IPS DF 19.7 (cell line): ENCODE data around the gene DENND4C.
"Not testable (repeated sequence)": the region's sequence is repeated elsewhere in the genome, so short reads cannot be mapped to it uniquely, and the experiment has no call there.

Source experiments
- DNase-seq: peaks from one replicate; pipeline ENCODE4 v3.0.0-alpha.2; 2013; ENCODE audit warnings: low read depth, low spot score

DENND4C gene

DNA sequence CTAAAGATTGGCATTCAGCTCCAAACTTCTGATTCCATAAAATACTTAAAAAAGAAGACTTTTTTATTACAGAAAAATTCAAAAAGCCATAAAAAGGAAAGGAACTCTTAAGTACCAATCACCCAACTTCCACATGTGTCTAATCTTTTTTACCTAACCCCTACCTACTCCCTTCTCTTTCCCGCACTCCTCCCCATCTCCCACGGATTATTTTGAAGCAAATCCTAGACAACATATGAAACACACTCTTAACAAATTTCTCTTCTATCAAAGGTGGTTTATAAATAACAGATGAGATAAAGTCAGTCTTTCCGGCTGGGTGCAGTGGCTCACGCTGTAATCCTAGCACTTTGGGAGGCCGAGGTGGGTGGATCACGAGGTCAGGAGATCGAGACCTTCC lies 5.9 kb upstream of the DENND4C start:
- no peak for DNase-seq

- peak; percentile 52 for DNase-seq
Observed at GRCh38 chr9:19229595-19230354, 718 bp upstream of the DENND4C start.

DNA sequence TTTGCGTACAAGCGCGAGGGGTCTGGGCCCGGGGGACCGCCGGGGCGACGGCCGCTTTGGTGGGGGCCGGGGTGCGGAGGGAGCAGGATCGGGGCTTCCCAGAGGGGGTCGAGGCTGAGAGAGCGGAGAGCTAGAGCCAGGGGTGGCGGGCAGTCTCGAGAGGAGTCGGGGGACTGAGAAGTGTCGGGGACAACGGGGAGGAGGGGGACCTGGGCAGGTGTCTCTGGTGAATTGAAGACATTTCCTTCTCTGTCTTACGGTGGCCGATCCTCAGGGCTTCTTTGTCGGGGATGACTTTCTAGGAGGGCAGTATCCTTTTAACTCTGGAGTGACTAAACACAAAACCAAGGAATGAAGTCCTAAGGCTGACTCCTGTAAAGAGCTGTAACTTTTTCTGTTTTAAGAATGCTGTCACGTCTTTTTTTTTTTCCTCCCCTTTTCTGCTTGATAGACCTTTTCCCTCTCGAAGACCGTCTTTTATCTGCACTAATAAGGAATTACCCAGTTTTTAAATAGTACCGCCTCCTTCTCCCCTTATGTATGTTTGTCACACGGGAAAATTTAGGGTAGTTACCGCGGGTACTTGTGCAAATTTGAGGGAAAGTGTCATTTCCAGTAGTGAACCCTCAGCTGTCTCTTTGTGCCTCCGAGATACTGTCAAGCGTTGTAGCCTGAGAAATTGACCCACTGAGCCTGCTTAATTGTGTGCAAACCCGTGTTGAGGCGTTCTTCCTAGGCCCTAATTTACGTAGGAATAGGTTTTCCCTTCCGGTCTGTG lies 822 bp downstream of the DENND4C start:
- no peak for DNase-seq

GRCh38 chr9:19231904-19232822 lies 1.7 kb downstream of the DENND4C start:
- DNase-seq: no peak

DNA sequence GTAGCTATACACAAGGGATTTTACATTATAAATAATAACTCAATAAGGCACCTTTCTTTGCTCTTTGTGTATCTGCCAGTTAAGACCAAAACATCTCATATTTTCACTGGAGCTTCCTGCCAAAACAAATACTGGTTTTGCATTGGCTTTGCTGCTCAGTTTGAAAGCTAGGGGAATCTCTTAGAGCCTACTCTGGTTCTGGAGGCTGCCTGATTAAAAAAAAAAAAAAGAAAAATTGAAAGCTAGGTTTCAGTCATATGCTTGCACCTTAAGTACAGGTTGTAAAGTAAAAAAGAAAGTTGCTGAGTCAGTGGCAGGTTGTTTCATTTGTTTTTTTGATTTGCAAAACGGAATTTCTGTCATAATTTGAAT lies 2.3 kb downstream of the DENND4C start:
- DNase-seq: no peak

- no peak for DNase-seq
Observed at GRCh38 chr9:19233344-19233743, 2.9 kb downstream of the DENND4C start.

DNA sequence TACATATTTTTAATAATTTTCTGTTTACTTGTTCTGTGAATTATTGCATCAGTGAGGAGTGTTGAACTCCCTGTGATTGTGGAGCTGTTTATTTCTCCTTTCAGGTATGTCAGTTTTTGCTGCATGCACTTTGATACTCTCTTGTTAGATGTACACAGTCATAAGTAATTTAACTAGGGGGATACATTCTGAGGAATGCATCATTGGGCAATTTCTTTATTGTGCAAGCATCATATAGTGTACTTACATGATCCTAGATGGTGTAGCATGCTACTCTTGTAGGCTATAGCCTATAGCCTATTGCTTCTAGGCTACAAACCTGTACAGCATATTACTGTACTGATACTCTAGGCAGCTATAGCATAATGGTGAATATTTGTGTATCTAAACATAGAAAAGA lies 9.5 kb downstream of the DENND4C start:
- no peak for DNase-seq

GRCh38 chr9:19241728-19242127 lies 11.2 kb downstream of the DENND4C start:
- no peak for DNase-seq

DNA sequence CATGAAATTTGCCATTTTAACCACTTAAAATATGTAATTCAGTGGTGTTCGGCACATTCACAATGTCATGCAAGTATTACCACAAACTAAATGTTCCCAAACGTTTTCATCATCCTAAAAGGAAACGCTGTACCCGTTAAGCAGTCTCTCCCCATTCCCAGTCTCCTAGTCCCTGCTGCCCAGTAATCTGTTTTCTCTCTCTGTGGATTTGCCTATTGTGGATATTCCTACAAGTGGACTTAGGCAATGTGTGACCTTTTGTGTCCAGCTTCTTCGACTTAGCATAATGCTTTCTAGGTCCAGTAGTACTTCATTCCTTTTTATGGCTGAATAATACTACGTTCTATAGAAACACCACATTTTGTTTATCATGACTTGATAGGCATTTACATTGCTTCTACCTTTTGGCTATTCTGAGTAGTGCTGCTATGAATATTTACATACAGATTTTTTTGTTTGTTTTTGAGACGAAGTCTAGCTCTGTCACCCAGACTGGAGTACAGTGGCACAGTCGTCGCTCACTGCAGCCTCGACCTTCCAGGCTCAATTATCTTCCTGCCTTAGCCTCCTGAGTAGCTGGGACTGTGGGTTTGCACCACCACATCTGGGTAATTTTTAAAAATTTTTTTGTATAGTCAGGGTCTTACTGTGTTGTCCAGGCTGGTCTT lies 13.0 kb downstream of the DENND4C start:
- no peak for DNase-seq

- no peak for DNase-seq
Observed at GRCh38 chr9:19246891-19247290, 16.4 kb downstream of the DENND4C start.

GRCh38 chr9:19247420-19247819 lies 16.9 kb downstream of the DENND4C start:
- DNase-seq: no peak

- DNase-seq: not testable (repeated sequence)
Observed at GRCh38 chr9:19250346-19250745, 19.9 kb downstream of the DENND4C start.

DNA sequence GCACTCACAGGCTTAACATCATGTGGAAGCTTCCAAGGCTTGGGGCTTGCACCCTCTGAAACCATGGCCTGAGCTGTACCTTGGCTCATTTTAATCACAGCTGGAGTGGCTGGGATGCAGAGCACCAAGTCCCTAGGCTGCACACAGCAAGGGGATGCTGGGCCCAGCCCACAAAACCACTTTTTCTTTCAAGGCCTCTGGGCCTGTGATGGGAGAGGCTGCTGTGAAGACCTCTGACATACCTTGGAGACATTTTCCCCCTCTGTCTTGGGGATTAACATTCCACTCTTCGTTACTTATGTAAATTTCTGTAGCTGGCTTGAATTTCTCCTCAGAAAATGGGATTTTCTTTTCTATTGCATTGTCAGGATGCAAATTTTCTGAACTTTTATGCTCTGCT lies 20.7 kb downstream of the DENND4C start:
- not testable (repeated sequence) for DNase-seq

- not testable (repeated sequence) for DNase-seq
Observed at GRCh38 chr9:19251622-19252021, 21.1 kb downstream of the DENND4C start.

DNA sequence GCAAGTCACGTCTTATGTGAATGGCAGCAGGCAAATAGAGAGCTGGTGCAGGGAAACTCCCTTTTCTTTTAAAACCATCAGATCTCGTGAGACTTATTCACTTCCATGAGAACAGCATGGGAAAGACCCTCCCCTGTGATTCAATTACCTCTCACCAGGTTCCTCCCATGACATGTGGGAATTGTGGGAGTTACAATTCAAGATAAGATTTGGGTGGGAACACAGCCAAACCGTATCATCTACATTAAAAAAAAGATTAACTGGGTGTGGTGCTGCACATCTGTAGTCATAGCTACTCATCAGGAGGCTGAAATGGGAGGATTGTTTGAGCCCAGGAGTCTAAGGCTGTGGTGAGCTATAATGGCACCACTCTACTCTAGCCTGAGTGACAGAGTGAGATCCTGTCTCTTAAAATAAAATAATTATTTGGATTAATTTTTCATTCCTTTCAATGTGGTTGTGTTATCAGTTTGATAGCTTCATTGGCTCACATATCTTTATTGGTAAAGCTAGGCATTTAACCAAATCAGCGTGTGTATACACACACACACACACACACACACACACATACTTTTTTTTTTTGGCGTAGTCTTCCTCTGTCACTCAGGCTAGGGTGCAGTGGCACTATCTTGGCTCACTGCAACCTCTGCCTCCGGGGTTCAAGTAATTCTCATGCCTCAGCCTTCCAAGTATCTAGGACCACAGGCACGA lies 21.8 kb downstream of the DENND4C start:
- no peak for DNase-seq

- DNase-seq: no peak
Observed at GRCh38 chr9:19252885-19253219, 22.4 kb downstream of the DENND4C start.

GRCh38 chr9:19255112-19255511 lies 24.6 kb downstream of the DENND4C start:
- no peak for DNase-seq

DNA sequence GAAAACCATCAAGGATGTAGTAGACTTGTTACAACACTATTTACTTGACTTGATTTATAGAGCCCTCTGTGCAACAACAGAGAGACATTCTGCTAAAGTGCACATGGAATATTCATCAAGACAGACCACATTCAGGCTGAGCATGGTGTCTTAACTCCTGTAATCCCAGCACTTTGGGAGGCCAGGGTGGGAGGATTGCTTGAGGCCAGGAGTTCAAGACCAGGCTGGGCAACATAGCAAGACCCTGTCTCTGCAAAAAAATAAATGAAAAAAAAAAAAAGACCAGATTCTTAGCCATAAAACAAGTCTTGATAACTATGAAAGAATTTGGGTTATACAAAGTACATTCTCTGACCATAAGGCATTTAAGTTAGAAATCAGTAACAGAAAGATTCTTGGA lies 25.3 kb downstream of the DENND4C start:
- no peak for DNase-seq

DNA sequence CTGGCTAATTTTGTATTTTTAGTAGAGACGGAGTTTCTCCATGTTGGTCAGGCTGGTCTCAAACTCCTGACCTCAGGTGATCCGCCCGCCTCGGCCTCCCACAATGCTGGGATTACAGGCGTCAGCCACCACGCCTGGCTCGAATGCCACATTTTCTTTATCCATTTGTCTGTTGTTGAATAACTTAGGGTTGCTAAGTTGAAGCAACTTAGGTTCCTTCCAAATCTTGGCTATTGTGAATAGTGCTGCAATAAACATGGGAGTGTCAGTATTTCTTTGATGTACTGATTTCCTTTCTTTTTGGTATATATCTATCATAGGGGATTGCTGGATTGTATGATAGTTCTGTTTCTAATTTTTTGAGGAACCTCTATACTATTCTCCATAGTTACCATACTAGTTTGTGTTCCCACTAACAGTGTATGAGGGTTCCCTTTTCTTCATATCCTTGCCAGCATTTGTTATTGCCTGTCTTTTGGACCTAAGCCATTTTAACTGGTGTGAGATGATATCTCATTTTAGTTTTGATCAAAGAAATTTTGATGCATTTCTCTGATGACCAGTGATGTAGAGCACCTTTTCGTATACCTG lies 29.3 kb downstream of the DENND4C start:
- not testable (repeated sequence) for DNase-seq

DNA sequence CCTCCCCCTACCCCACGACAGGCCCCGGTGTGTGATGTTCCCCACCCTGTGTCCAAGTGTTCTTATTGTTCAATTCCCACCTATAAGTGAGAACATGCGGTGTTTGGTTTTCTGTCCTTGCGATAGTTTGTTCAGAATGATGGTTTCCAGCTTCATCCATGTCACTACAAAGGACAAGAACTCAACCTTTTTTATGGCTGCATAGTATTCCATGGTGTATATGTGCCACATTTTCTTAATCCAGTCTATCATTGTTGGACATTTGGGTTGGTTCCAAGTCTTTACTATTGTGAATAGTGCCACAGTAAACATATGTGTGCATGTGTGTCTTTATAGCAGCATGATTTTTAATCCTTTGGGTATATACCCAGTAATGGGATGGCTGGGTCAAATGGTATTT lies 35.1 kb downstream of the DENND4C start:
- DNase-seq: not testable (repeated sequence)
